ENCODE results near the gene BBS9. TPM values are rescaled to one million over a fixed set of nuclear protein-coding genes. Genes with fewer than 3 reads are reported as not detected.

BBS9 gene
- polyA plus RNA-seq, 1 donor from 2014 or later: 9.8 TPM

GRCh38 chr7:33346055-33346454 lies 216.7 kb downstream of the BBS9 start:
- H3K9me3 ChIP-seq (ENCODE audit: low read length): no peaks in the 10 kb centered on the region
- H3K27ac ChIP-seq (ENCODE audit: low read length): no peak overlapping the region
- no peaks in the 10 kb centered on the region for H3F3A ChIP-seq (ENCODE audit: insufficient read depth, low read length, poor library complexity, severe bottlenecking)
- H3K36me3 ChIP-seq (ENCODE audit: insufficient read depth, low read length): no peaks in the 10 kb centered on the region
- no peaks in the 10 kb centered on the region for H3K79me2 ChIP-seq (replicated peaks; ENCODE audit: insufficient read depth, low read length)
- H4K20me1 ChIP-seq (ENCODE audit: insufficient read depth): no peaks in the 10 kb centered on the region
- no peak overlapping the region for H3K4me3 ChIP-seq (ENCODE audit: low read length)
- no peak overlapping the region for H3K4me2 ChIP-seq (ENCODE audit: low read length)
- H3K9me2 ChIP-seq (ENCODE audit: insufficient read depth, low read length): no peaks in the 10 kb centered on the region
- no peak overlapping the region for H2AFZ ChIP-seq (ENCODE audit: low read depth, low read length)
- TF ChIP-seq SMC3 (conservative IDR thresholded peaks at IDR 0.05; ENCODE audit: poor library complexity) (no peak), EP300 (conservative IDR thresholded peaks at IDR 0.05; ENCODE audit: poor library complexity, severe bottlenecking) (no peak), TAF1 (IDR thresholded peaks at IDR 0.05; ENCODE audit: low read depth) (no peak), RAD21 (conservative IDR thresholded peaks at IDR 0.05) (no peak), POLR2AphosphoS5 (IDR thresholded peaks at IDR 0.05) (no peak), MXI1 (conservative IDR thresholded peaks at IDR 0.05; ENCODE audit: poor library complexity, severe bottlenecking) (no peak), CTCF (IDR thresholded peaks at IDR 0.05; ENCODE audit: poor library complexity, severe bottlenecking) (no peak), EZH2 (IDR thresholded peaks at IDR 0.05; ENCODE audit: borderline replicate concordance, insufficient read depth, low read length, poor library complexity, severe bottlenecking) (no peak)
- TF ChIP-seq, protein P1, sequence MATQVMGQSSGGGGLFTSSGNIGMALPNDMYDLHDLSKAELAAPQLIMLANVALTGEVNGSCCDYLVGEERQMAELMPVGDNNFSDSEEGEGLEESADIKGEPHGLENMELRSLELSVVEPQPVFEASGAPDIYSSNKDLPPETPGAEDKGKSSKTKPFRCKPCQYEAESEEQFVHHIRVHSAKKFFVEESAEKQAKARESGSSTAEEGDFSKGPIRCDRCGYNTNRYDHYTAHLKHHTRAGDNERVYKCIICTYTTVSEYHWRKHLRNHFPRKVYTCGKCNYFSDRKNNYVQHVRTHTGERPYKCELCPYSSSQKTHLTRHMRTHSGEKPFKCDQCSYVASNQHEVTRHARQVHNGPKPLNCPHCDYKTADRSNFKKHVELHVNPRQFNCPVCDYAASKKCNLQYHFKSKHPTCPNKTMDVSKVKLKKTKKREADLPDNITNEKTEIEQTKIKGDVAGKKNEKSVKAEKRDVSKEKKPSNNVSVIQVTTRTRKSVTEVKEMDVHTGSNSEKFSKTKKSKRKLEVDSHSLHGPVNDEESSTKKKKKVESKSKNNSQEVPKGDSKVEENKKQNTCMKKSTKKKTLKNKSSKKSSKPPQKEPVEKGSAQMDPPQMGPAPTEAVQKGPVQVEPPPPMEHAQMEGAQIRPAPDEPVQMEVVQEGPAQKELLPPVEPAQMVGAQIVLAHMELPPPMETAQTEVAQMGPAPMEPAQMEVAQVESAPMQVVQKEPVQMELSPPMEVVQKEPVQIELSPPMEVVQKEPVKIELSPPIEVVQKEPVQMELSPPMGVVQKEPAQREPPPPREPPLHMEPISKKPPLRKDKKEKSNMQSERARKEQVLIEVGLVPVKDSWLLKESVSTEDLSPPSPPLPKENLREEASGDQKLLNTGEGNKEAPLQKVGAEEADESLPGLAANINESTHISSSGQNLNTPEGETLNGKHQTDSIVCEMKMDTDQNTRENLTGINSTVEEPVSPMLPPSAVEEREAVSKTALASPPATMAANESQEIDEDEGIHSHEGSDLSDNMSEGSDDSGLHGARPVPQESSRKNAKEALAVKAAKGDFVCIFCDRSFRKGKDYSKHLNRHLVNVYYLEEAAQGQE (IDR thresholded peaks at IDR 0.05; ENCODE audit: borderline replicate concordance): no peak
- no peak overlapping the region for H3K9ac ChIP-seq (ENCODE audit: low read length)
- no peaks in the 10 kb centered on the region for H3K27me3 ChIP-seq (ENCODE audit: insufficient read depth, low read depth, low read length)

DNA sequence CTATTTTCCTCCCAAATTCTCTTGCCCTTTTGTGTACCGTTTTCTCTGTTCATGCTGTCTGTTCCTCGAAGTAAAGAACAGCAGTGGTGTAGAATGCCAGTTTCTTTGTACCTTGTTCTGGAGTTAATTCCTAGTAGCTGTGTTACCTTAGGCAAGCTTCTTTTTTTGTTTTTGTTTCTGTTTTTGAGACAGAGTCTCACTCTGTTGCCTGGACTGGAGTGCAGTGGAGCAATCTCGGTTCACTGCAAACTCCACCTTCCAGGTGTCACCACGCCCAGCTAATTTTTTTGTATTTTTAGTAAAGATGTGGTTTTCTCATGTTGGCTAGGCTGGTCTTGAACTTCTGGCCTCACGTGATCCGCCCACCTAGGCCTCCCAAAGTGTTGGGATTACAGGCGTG lies 221.2 kb downstream of the BBS9 start:
- H3K9me2 ChIP-seq (ENCODE audit: insufficient read depth, low read length): no peaks in the 10 kb centered on the region
- no peaks in the 10 kb centered on the region for H3F3A ChIP-seq (ENCODE audit: insufficient read depth, low read length, poor library complexity, severe bottlenecking)
- no peaks in the 10 kb centered on the region for H3K27me3 ChIP-seq (ENCODE audit: insufficient read depth, low read depth, low read length)
- no peak overlapping the region for H3K9ac ChIP-seq (ENCODE audit: low read length)
- no peak overlapping the region for H3K4me2 ChIP-seq (ENCODE audit: low read length)
- no peaks in the 10 kb centered on the region for H3K36me3 ChIP-seq (ENCODE audit: insufficient read depth, low read length)
- no peak overlapping the region for H3K4me3 ChIP-seq (ENCODE audit: low read length)
- TF ChIP-seq, protein P1 (IDR thresholded peaks at IDR 0.05; ENCODE audit: borderline replicate concordance): no peak
- no peak for TF ChIP-seq EP300 (conservative IDR thresholded peaks at IDR 0.05; ENCODE audit: poor library complexity, severe bottlenecking)
- no peak for TF ChIP-seq RAD21 (conservative IDR thresholded peaks at IDR 0.05)
- TF ChIP-seq EZH2 (IDR thresholded peaks at IDR 0.05; ENCODE audit: borderline replicate concordance, insufficient read depth, low read length, poor library complexity, severe bottlenecking): no peak
- TF ChIP-seq POLR2AphosphoS5 (IDR thresholded peaks at IDR 0.05): no peak
- no peak for TF ChIP-seq TAF1 (IDR thresholded peaks at IDR 0.05; ENCODE audit: low read depth)
- no peak for TF ChIP-seq SMC3 (conservative IDR thresholded peaks at IDR 0.05; ENCODE audit: poor library complexity)
- TF ChIP-seq MXI1 (conservative IDR thresholded peaks at IDR 0.05; ENCODE audit: poor library complexity, severe bottlenecking): no peak
- no peak for TF ChIP-seq CTCF (IDR thresholded peaks at IDR 0.05; ENCODE audit: poor library complexity, severe bottlenecking)
- H3K27ac ChIP-seq (ENCODE audit: low read length): no peak overlapping the region
- H4K20me1 ChIP-seq (ENCODE audit: insufficient read depth): no peaks in the 10 kb centered on the region
- no peaks in the 10 kb centered on the region for H3K9me3 ChIP-seq (ENCODE audit: low read length)
- no peaks in the 10 kb centered on the region for H3K79me2 ChIP-seq (replicated peaks; ENCODE audit: insufficient read depth, low read length)
- no peak overlapping the region for H2AFZ ChIP-seq (ENCODE audit: low read depth, low read length)

Data from neural cell (in vitro differentiated cells).